Lung (tissue), 12 donors: Measurements from ENCODE around the gene ACOT12. TPM values are rescaled to one million over a fixed set of nuclear protein-coding genes. Genes with fewer than 3 reads are reported as not detected.

Experiments
- ATAC-seq: fragments of 200-7000 bp; cut with Tn5 transposase; one replicate; pipeline ENCODE4 v1.9.1; 2020; ENCODE audit warnings: moderate number of reproducible peaks; ENCODE audit not compliant: insufficient read depth, low FRiP score
- DNase-seq, 3 donors: peaks; one replicate each; pipeline ENCODE4 v3.0.0-alpha.2; 2013 to 2017
- H3K27ac ChIP-seq, 2 donors: one replicate each; pipeline ENCODE4 v1.5.1; 2013; ENCODE audit warnings: mild to moderate bottlenecking in 2 of 2, moderate library complexity in 2 of 2, control low read depth in 1 of 2, inconsistent platforms in 1 of 2, low read depth in 1 of 2, low read length in 1 of 2
- H3K27me3 ChIP-seq, 3 donors: one replicate each; pipeline ENCODE4 v1.5.1; 2013; ENCODE audit warnings: low read length in 2 of 3; ENCODE audit not compliant: control insufficient read depth in 3 of 3, insufficient read depth in 3 of 3
- H3K36me3 ChIP-seq, 4 donors: one replicate each; pipeline ENCODE4 v1.5.1; 2013; ENCODE audit warnings: low read length in 4 of 4, mild to moderate bottlenecking in 1 of 4, moderate library complexity in 1 of 4; ENCODE audit not compliant: control insufficient read depth in 4 of 4, insufficient read depth in 4 of 4
- H3K4me1 ChIP-seq, 5 donors: one replicate each; pipeline ENCODE4 v1.5.1; 2013; ENCODE audit warnings: low read length in 5 of 5, mild to moderate bottlenecking in 2 of 5, moderate library complexity in 1 of 5; ENCODE audit not compliant: control insufficient read depth in 5 of 5, insufficient read depth in 5 of 5
- H3K4me3 ChIP-seq: one replicate; pipeline ENCODE4 v1.5.1; 2013; ENCODE audit warnings: mild to moderate bottlenecking, control low read depth, moderate library complexity
- H3K9ac ChIP-seq, 2 donors: one replicate each; pipeline ENCODE4 v1.5.1; 2013; ENCODE audit warnings: low read length in 2 of 2, control low read depth in 1 of 2; ENCODE audit not compliant: insufficient read depth in 1 of 2
- H3K9me3 ChIP-seq, 4 donors: one replicate each; pipeline ENCODE4 v1.5.1; 2013; ENCODE audit warnings: low read length in 3 of 4, mild to moderate bottlenecking in 1 of 4, moderate library complexity in 1 of 4; ENCODE audit not compliant: control insufficient read depth in 4 of 4, insufficient read depth in 3 of 4
- CTCF ChIP-seq: IDR thresholded peaks from 2 replicates; pipeline ENCODE4 v1.5.1; 2012; ENCODE audit warnings: mild to moderate bottlenecking; ENCODE audit errors: control extremely low read depth, extremely low read depth
- WGBS, 2 donors: extraction: QIAGEN DNeasy Blood & Tissue Kit; methylation state at CpG; one replicate each; pipeline ENCODE4 v1.1.7; 2013; 5-methylcytosine and 5-hydroxymethylcytosine counted together
- polyA plus RNA-seq, 2 donors: library from polyadenylated mRNA; stranded (reverse); fragments of 200-250 nt; gene quantifications; one replicate each; pipeline ENCODE4 v1.2.1, GENCODE V29; 2013
- total RNA-seq, 2 donors: library from RNA; depleted of rRNA in 1 of 2; stranded (reverse); fragments of >200 nt in 1 of 2; gene quantifications; one replicate each; pipeline ENCODE4 v1.2.1, GENCODE V29; 2014 to 2021
- donor health status: control.
- donor health status: control.
- donor health status: Bipolar disorder and iron deficiency.
- donor health status: healthy.
- donor health status: DM: yes; HTN: yes; CAD: no.

ACOT12 gene
- total and polyA plus RNA-seq, 4 donors: not detected

- ATAC-seq: no peak
- H3K4me1 ChIP-seq: peaks cover 0 to 16% (median 9%) of the 10 kb centered on the region in 5 donors
- no peaks in the 10 kb centered on the region for H3K27me3 ChIP-seq
- DNase-seq: no peak
- H3K36me3 ChIP-seq: peaks cover 0 to 6% (median 2%) of the 10 kb centered on the region in 4 donors
- TF ChIP-seq CTCF: no peak
- no peaks in the 10 kb centered on the region for H3K9me3 ChIP-seq
- no peak overlapping the region for H3K9ac ChIP-seq
- WGBS, 2 donors: 79 to 86% methylated on average over 3 of the region's 3 CpGs
- H3K27ac ChIP-seq: no peak overlapping the region
- no peak overlapping the region for H3K4me3 ChIP-seq
Observed at GRCh38 chr5:81429363-81429762, 35.4 kb upstream of the ACOT12 start.

GRCh38 chr5:81428861-81429260, 34.9 kb upstream of the ACOT12 start:
- H3K9ac ChIP-seq: no peak overlapping the region
- ATAC-seq (no peak), DNase-seq (no peak)
- H3K27ac ChIP-seq: no peak overlapping the region
- no peaks in the 10 kb centered on the region for H3K9me3 ChIP-seq
- H3K4me1 ChIP-seq: peaks cover 0 to 16% (median 9%) of the 10 kb centered on the region in 5 donors
- TF ChIP-seq CTCF: no peak
- no peaks in the 10 kb centered on the region for H3K27me3 ChIP-seq
- H3K36me3 ChIP-seq: peaks cover 0 to 6% (median 2%) of the 10 kb centered on the region in 4 donors
- H3K4me3 ChIP-seq: no peak overlapping the region

- no peak overlapping the region for H3K9ac ChIP-seq
- no peaks in the 10 kb centered on the region for H3K9me3 ChIP-seq
- TF ChIP-seq CTCF: no peak
- peaks cover 0 to 16% (median 9%) of the 10 kb centered on the region in 5 donors for H3K4me1 ChIP-seq
- H3K27me3 ChIP-seq: no peaks in the 10 kb centered on the region
- H3K4me3 ChIP-seq: no peak overlapping the region
- ATAC-seq: no peak
- no peak for DNase-seq
- H3K36me3 ChIP-seq: peaks cover 0 to 6% (median 0%) of the 10 kb centered on the region in 4 donors
- no peak overlapping the region for H3K27ac ChIP-seq
- 83 to 87% methylated on average over 3 of the region's 3 CpGs for WGBS, 2 donors
Observed at GRCh38 chr5:81428446-81428845, 34.5 kb upstream of the ACOT12 start.

- TF ChIP-seq CTCF: no peak
- H3K27me3 ChIP-seq: no peaks in the 10 kb centered on the region
- no peak overlapping the region for H3K4me3 ChIP-seq
- H3K4me1 ChIP-seq: peaks cover 0 to 19% (median 9%) of the 10 kb centered on the region in 5 donors
- WGBS, 2 donors: 90 to 98% methylated on average over 1 of the region's 1 CpG
- no peak overlapping the region for H3K9ac ChIP-seq
- H3K36me3 ChIP-seq: peaks cover 0 to 6% (median 0%) of the 10 kb centered on the region in 4 donors
- DNase-seq (no peak), ATAC-seq (no peak)
- H3K27ac ChIP-seq: no peak overlapping the region
- H3K9me3 ChIP-seq: no peaks in the 10 kb centered on the region
Observed at GRCh38 chr5:81427566-81427965, 33.6 kb upstream of the ACOT12 start.
